Left cardiac atrium (tissue), 4 donors: ENCODE measurements around the gene GIN1. TPM values are rescaled to one million over a fixed set of nuclear protein-coding genes. Genes with fewer than 3 reads are reported as not detected.
"Not testable (repeated sequence)": the region's sequence is repeated elsewhere in the genome, so short reads cannot be mapped to it uniquely, and the experiment has no call there.

Source experiments
- ATAC-seq, 2 donors: fragments of 200-7000 bp; cut with Tn5 transposase; one replicate each; pipeline ENCODE4 v1.9.1; 2020; ENCODE audit warnings: mild to moderate bottlenecking in 2 of 2, moderate library complexity in 2 of 2
- DNase-seq: peaks from one replicate; pipeline ENCODE4 v3.0.0-alpha.2; 2020
- intact Hi-C, 2 donors: fragments of 100-400 bp; cut with DNase I; formaldehyde crosslinking; loops; one replicate each; pipeline versions ENCODE4 v1.14.1 to v1.15.1; 2022 to 2023
- long read RNA-seq: library from polyadenylated mRNA; unstranded; transcript quantifications from one replicate; pipeline ENCODE4 v2.0.0, GENCODE V29; 2021
- total RNA-seq, 2 donors: library from RNA; stranded (reverse); fragmentation: NEBNext Ultra II Directional; extraction: Animal tissue kit (Norgen Biotek cat#: 25700); gene quantifications; one replicate each; pipeline ENCODE4 v1.2.1, GENCODE V29; 2021
- donor health status: DM: no; HTN: yes; CAD: no.
- donor health status: DM: no; HTN: yes; CAD: no; lungs with severe emphysema.
- donor health status: DM: yes; HTN: yes; CAD: no.
- donor health status: Dilated cardiomyopathy.

Gene GIN1, protein sequence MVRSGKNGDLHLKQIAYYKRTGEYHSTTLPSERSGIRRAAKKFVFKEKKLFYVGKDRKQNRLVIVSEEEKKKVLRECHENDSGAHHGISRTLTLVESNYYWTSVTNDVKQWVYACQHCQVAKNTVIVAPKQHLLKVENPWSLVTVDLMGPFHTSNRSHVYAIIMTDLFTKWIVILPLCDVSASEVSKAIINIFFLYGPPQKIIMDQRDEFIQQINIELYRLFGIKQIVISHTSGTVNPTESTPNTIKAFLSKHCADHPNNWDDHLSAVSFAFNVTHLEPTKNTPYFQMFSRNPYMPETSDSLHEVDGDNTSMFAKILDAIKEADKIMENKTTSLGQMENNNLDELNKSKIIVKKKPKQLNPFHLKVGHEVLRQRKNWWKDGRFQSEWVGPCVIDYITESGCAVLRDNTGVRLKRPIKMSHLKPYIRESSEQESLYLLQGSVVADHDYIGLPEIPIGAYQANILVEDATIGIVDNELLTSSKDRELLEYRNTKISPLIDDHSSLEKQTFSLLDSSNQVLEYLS
- 10 to 100 TPM in 1 of 2 donors, 1 to 10 TPM in 1; 9.5 to 11.4 TPM for total RNA-seq
- long read RNA-seq, transcript GIN1-201 (8 exons, 3,229 nt), result major isoform, 9 of 12 reads
- long read RNA-seq, partial matches to known transcripts, result 0 of 12 reads
- long read RNA-seq, other reads (novel, unspliced or antisense), result 2 of 12 reads

GRCh38 chr5:103119765-103120606 lies at the start of gene GIN1, which contains the start of gene PPIP5K2:
GIN1 (minus strand) TSS chr5:103120138; CDS start chr5:103108707, 11,431 bp downstream.
PPIP5K2 (plus strand) TSS chr5:103120301; CDS start chr5:103129590, 9,289 bp downstream.
- ATAC-seq (peak; percentile 99), DNase-seq (peak; percentile 94)
- intact Hi-C loops, result no loop called here

DNA sequence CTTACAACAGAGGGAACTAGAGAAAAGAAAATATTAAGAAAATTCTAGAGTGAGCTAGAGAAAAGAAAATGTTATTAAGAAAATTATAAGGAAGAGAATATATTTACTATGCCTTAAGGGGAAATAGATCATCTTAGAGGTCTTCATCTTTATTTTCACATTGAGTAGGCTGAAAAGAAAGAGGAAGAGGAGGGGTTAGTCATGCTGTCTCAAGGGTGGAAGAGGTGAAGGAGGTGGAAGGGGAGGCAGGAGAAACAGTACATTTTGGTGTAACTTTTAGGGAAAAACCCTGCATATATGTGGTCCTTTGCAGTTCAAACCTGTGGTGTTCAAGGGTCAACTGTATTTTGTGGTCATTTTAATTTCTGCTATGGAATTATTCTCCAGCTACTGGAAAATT lies 46.8 kb upstream of the GIN1 start:
- no peak for ATAC-seq
- DNase-seq, result no peak
- intact Hi-C loops, result no loop called here

DNA sequence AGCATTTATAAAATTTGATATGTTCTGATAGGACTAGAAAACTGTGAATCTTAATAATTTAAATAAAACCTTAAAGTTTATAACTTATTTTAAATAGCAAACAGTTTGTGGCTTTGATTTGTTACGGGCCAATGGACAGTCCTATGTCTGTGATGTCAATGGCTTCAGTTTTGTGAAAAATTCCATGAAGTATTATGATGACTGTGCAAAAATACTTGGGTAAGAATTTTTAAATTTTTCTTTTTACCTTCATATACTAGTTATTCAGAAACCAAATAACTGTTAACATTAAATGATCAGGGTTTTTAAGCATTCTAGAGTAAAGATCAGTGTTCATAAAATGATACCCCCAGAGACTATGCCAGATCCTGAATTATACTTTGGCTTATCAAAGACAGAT lies 31.2 kb upstream of the GIN1 start:
- no peak for ATAC-seq
- intact Hi-C loops, result no loop called here

GRCh38 chr5:103148213-103148612 lies 28.3 kb upstream of the GIN1 start:
- intact Hi-C loops, result no loop called here
- peak in 1 of 2 donors; percentile 55 for ATAC-seq
- no peak for DNase-seq

More for the DNA sequence above, 31.2 kb upstream of the GIN1 start:
- DNase-seq, result no peak

DNA sequence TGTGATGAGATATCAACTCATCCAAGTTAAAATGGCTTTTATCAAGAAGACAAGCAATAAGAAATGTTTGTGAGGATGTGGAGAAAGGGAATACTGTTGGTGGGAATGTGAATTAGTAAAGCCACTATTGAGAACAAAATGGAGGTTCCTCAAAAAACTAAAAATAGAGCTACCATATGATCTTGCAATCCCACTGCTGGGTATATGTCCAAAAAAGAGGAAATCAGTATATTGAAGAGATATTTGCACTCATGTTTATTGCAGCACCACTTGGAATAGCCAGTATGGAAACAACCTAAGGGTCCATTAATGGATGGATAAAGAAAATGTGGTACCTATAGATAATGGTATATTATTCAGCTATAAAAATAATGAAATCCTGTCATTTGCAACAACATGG lies 25.3 kb upstream of the GIN1 start:
- ATAC-seq (no peak), DNase-seq (no peak)
- intact Hi-C loops, result no loop called here

DNA sequence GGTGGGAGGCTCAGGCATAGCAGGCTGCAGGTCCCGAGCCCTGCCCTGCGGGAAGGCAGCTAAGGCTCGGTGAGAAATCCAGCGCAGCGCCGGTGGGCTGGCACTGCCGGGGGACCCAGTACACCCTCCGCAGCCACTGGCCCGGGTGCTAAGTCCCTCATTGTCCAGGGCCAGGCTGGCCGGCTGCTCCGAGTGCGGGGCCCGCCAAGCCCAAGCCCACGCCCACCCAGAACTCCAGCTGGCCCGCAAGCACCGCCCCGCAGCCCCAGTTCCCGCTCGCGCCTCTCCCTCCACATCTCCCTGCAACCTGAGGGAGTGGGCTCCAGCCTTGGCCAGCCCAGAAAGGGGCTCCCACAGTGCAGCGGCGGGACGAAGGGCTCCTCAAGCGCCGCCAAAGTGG lies 22.2 kb upstream of the GIN1 start:
- intact Hi-C loops, result not testable (repeated sequence)

DNA sequence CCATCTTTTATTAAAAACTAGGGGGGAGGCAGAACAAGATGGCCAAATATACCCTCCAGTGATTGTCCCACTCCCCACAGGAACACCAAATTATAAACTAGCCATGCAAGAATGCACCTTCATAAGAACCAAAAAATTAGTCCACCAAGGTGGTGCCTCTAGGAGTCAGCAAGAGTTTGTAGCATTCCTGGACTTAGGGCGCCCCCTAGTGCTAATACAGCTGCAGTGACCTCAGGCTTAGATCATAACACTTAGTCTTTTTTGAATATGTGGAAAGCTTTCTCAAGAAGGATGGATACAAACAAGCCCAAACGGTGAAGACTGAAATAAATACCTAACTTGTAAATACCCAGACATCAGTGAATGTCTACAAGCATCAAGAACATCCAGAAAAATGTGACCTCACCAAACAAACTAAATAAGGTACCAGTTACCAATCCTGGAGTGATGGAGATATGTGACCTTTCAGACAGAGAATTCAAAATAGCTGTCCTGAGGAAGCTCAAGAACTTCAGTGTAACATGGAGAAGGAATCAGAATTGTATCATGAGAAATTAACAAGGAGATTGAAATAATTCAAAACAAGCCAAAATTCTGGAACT lies 19.4 kb upstream of the GIN1 start:
- DNase-seq (peak; percentile 71), ATAC-seq (peak; percentile 88 to 89)
- intact Hi-C loops, result loop anchor here in 1 of 2 donors (5.0 to 10.0 kb wide), 2 partner anchors 102 to 605 kb away; no protein-coding TSS in a partner anchor

More for the DNA sequence above, 22.2 kb upstream of the GIN1 start:
- ATAC-seq, DNase-seq: not testable (repeated sequence)

GRCh38 chr5:103138202-103138690 lies 18.3 kb upstream of the GIN1 start:
- DNase-seq, result no peak

DNA sequence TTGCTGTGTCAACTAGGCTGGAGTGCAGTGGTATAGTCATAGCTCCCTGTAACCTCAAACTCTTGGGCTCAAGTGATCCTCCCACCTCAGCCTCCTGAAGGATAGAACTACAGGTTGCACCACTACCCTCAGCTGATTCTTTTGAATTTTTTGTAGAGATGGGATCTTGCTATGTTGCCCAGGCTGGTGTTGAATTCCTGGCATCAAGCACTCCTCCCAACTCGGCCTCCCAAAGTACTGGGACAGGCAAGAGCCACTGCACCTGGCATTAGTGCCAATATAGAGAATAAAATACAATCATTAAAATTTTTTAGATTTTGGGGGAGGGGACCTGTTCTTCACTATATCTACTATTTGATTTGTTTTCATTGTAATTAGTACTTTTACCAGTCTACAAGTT lies 15.5 kb upstream of the GIN1 start:
- no peak for ATAC-seq
- intact Hi-C loops, result loop anchor here in 1 of 2 donors (5.0 to 10.0 kb wide), 2 partner anchors 98 to 601 kb away; no protein-coding TSS in a partner anchor
- no peak for DNase-seq

More at GRCh38 chr5:103138202-103138690, 18.3 kb upstream of the GIN1 start:
- ATAC-seq, result no peak
- intact Hi-C loops, result loop anchor here in 1 of 2 donors (5.0 to 10.0 kb wide), 2 partner anchors 101 to 603 kb away; no protein-coding TSS in a partner anchor

DNA sequence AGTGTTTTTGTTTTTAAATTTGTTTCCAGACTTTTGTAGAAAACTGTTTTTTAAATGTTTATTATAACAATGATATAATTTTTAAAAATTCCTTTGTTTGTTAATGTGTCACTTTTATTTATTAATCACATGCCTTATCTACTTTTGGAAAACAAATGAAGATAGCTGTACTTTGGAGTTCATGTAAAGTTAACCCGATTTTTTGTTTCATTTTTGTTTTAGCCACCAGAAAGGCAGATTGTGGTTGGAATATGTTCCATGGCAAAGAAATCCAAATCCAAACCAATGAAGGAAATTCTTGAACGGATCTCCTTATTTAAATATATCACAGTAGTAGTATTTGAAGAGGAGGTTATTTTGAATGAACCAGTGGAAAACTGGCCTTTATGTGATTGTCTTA lies 13.3 kb upstream of the GIN1 start:
- DNase-seq (no peak), ATAC-seq (no peak)
- intact Hi-C loops, result loop anchor here in 1 of 2 donors (10.0 kb wide), 1 partner anchor 598 kb away; no protein-coding TSS in a partner anchor

DNA sequence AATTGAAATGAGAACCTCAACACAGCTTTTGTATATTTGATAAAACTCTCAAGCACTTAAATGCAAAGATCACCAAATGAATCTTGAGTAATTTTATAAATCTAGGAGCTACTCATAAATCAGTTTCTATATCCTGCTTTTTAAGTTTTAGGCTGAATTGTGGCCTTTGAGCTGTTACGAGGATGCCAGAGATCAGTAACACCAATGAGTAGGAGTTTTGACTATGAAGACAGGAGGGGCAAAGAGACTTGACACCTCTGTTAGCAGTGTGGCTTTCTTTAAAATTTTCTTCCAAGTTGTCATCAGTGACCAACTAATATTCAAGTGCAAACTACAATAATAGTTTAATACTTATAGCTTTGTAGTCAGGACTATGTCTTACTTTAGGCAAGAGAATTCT lies 12.7 kb upstream of the GIN1 start:
- ATAC-seq (no peak), DNase-seq (no peak)
- intact Hi-C loops, result loop anchor here in 1 of 2 donors (10.0 kb wide), 1 partner anchor 598 kb away; no protein-coding TSS in a partner anchor

- DNase-seq (no peak), ATAC-seq (no peak)
- intact Hi-C loops, result no loop called here
These were observed 8.3 kb upstream of the GIN1 start for GRCh38 chr5:103128202-103128601.

DNA sequence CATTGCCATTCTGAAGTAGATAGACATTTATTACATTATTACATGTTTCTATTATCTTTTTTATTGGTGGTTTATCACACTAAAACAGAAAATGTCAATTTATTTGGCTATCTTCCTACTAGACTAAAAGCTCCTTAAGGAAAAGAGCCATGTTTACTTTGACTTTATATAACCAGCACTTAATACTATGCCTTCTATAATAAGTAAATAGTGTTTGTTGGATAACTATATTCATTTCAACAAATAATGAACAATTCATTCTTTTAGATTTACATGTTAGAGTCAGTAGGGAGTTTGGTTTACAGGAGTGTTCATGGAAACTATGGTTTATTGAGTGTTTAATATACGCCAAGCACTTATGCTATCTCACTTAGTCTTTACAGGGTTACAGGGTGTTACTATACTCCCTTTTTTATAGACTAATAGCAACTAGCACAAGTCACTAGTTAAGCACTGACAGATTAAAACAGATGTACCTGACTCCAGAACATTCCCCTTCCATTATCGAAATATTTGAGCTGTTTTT lies 7.4 kb upstream of the GIN1 start:
- no peak for DNase-seq
- no peak for ATAC-seq
- intact Hi-C loops, result no loop called here

GRCh38 chr5:103126557-103126956 lies 6.6 kb upstream of the GIN1 start:
- no peak for ATAC-seq
- intact Hi-C loops, result no loop called here
- no peak for DNase-seq

- intact Hi-C loops, result no loop called here
- DNase-seq (no peak), ATAC-seq (no peak)
These were observed 2.3 kb upstream of the GIN1 start for GRCh38 chr5:103122242-103122641.

DNA sequence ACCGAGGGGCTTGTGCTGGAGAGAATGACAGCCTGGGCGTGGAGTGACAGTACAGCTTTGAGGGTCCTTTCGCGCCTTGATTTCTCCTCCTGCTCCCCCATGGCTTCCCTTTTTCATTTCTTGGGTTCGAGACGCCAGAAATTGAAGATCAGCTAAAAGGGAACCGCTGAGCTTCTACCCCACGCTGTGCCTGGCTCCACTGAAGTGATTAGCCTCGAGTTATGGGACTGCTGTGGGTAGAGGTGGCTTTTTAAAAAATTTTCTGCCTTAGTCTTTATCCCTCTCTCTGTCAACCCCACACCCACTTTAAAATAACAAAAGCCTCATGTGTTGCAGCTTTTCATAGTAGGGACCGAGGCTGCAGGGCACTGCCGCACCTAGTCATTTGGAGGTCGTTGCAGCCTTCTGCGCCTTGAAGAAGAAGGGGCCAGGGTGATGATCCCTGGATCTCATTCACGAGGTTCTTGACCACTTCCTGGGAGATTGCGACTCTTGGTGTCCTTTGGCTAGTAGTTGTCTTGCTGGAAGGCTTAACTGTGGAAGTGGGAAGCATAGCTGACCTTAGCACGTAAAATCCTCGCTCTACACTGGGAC lies 766 bp upstream of the GIN1 start:
- DNase-seq (no peak), ATAC-seq (peak in 1 of 2 donors; percentile 4)
- intact Hi-C loops, result no loop called here

GRCh38 chr5:103119070-103119764 lies 721 bp downstream of the GIN1 start:
- ATAC-seq (no peak), DNase-seq (no peak)
- intact Hi-C loops, result no loop called here
